Brain pericyte (primary cell): ENCODE measurements around the gene RAB29.
"Not testable (repeated sequence)": the region's sequence is repeated elsewhere in the genome, so short reads cannot be mapped to it uniquely, and the experiment has no call there.

Experiments
- DNase-seq: peaks from one replicate; pipeline ENCODE4 v3.0.0-alpha.2; 2012; ENCODE audit warnings: low read depth, low spot score

RAB29 gene

GRCh38 chr1:205720740-205721139, 54.5 kb downstream of the RAB29 start:
- not testable (repeated sequence) for DNase-seq

DNA sequence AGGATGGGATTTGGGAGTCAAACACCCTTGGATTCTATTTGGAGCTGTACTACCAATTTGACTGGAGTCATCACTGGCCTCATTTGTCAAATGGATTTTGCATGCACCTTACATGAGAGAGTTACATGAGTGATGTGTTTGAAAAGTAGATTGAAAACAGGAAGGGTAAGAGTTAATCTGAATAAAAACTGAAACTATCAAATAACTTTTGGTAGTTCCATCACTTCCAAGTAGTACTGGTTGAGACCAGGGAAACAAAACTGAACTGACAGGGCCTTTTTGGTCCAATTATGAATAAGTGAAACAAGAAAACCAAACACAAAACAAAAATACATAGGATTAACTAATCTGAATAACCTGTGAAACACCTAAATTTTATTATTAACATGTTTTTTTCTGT, 55.5 kb downstream of the RAB29 start:
- no peak for DNase-seq

GRCh38 chr1:205719015-205719414, 56.3 kb downstream of the RAB29 start:
- no peak for DNase-seq
